ENCODE measurements around the gene SCN8A. TPM values are rescaled to one million over a fixed set of nuclear protein-coding genes. Genes with fewer than 3 reads are reported as not detected.
A peak's percentile ranks its signal among the peaks of the same experiment; 100 is the strongest.

SCN8A gene
- polyA plus RNA-seq, 1 donor from 2014 or later = 0.85 TPM

DNA sequence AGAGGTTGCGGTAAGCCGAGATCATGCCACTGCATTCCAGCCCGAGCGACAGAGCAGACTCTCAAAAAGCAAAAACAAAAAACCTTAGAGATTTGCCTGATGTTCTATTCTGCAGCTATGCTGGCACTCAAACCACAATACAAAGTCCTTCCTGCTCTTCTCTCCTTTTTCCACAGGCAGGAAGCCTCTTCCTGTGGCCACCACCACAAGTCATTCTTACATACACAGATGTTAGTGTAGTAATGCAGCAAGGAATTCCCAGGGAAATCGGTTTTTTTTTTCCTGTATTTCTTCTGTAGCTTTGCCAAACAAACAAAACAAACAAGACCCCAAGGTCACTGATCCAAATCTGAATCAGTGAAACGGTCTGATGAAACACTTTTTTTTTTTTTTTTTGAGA is 153.2 kb downstream of the SCN8A start:
- no peak overlapping the region for H3K27ac Mint-ChIP-seq
- peaks cover 2% of the 10 kb centered on the region for H3K36me3 Mint-ChIP-seq
- H3K4me1 Mint-ChIP-seq = no peaks in the 10 kb centered on the region
- peaks cover 11% of the 10 kb centered on the region for H3K27me3 Mint-ChIP-seq
- H3K4me3 Mint-ChIP-seq = no peak overlapping the region
- peaks cover 14 to 21% (median 17%) of the 10 kb centered on the region in 3 donors for H3K9me3 Mint-ChIP-seq

DNA sequence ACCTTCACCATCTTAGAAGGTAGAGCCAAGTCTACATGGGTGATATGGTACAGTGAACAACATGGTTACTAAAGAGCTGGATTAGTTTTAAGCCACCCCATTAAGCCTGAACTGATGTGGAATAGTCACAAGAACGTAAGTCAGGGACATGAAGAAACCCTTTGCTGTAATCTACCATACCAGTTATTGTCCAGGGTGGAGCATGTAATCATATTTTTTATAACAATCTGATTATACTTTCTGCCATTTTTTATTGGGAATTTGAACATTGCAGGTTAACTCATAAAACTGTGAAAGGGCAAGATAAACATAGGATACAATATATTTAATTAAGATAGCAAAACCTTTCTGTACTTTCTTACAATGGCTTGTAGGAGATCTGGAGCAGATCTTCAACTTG is 153.9 kb downstream of the SCN8A start:
- Mint-ChIP-seq H3K9me3 (peaks cover 14 to 21% (median 17%) of the 10 kb centered on the region in 3 donors), H3K27me3 (peaks cover 11% of the 10 kb centered on the region), H3K36me3 (peaks cover 2% of the 10 kb centered on the region), H3K4me3 (no peak overlapping the region), H3K27ac (no peak overlapping the region), H3K4me1 (no peaks in the 10 kb centered on the region)

- peaks cover under 1% of the 10 kb centered on the region for H3K36me3 Mint-ChIP-seq
- no peak overlapping the region for H3K4me3 Mint-ChIP-seq
- peaks cover 10% of the 10 kb centered on the region for H3K27me3 Mint-ChIP-seq
- peaks cover 0 to 2% (median 0%) of the 10 kb centered on the region in 3 donors for H3K4me1 Mint-ChIP-seq
- no peak overlapping the region for H3K27ac Mint-ChIP-seq
- H3K9me3 Mint-ChIP-seq = peaks cover 4 to 12% (median 11%) of the 10 kb centered on the region in 3 donors
These were observed 155.4 kb downstream of the SCN8A start for GRCh38 chr12:51746416-51746815.

- Mint-ChIP-seq H3K9me3 (peaks cover 0 to under 1% (median 0%) of the 10 kb centered on the region in 3 donors), H3K36me3 (no peaks in the 10 kb centered on the region), H3K4me1 (peaks cover 0 to 2% (median 0%) of the 10 kb centered on the region in 3 donors), H3K27me3 (peaks cover 11% of the 10 kb centered on the region), H3K27ac (no peak overlapping the region), H3K4me3 (no peak overlapping the region)
These were observed 157.2 kb downstream of the SCN8A start for GRCh38 chr12:51748235-51748634.

- no peak overlapping the region for H3K27ac Mint-ChIP-seq
- H3K9me3 Mint-ChIP-seq = no peaks in the 10 kb centered on the region
- peaks cover 0 to 2% (median 0%) of the 10 kb centered on the region in 3 donors for H3K4me1 Mint-ChIP-seq
- H3K36me3 Mint-ChIP-seq = no peaks in the 10 kb centered on the region
- H3K4me3 Mint-ChIP-seq = no peak overlapping the region
- H3K27me3 Mint-ChIP-seq = peaks cover 11% of the 10 kb centered on the region
These were observed 158.4 kb downstream of the SCN8A start for GRCh38 chr12:51749206-51749985.

GRCh38 chr12:51749986-51750317 is 158.9 kb downstream of the SCN8A start:
- Mint-ChIP-seq H3K27me3 (peaks cover 8% of the 10 kb centered on the region), H3K4me3 (no peak overlapping the region), H3K9me3 (no peaks in the 10 kb centered on the region), H3K4me1 (peaks cover 0 to 2% (median 0%) of the 10 kb centered on the region in 3 donors), H3K27ac (peak overlapping the region in 1 of 3 donors; percentile 10), H3K36me3 (no peaks in the 10 kb centered on the region)

DNA sequence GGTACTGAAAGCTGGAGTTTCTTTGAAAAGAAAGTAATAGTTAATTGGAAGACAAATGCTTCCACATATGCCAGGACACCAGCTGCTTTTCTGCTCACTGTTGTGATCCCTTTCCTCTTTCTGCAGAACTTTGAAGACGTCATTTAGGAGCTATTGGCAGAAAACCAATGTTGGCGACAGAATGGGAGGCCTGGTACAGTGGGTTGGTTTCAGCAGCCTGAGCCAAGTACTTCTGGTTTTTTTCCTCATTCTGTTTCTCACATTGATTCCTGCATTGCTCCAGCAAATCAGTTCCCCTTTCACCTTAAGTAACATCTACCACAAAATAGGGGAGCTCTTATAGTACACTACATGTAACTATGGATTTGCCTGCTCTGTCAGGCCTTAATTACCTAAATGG is 160.6 kb downstream of the SCN8A start:
- Mint-ChIP-seq H3K4me1 (peaks cover 0 to 2% (median 0%) of the 10 kb centered on the region in 3 donors), H3K4me3 (no peak overlapping the region), H3K27ac (no peak overlapping the region), H3K9me3 (no peaks in the 10 kb centered on the region), H3K27me3 (peaks cover 6% of the 10 kb centered on the region), H3K36me3 (no peaks in the 10 kb centered on the region)

DNA sequence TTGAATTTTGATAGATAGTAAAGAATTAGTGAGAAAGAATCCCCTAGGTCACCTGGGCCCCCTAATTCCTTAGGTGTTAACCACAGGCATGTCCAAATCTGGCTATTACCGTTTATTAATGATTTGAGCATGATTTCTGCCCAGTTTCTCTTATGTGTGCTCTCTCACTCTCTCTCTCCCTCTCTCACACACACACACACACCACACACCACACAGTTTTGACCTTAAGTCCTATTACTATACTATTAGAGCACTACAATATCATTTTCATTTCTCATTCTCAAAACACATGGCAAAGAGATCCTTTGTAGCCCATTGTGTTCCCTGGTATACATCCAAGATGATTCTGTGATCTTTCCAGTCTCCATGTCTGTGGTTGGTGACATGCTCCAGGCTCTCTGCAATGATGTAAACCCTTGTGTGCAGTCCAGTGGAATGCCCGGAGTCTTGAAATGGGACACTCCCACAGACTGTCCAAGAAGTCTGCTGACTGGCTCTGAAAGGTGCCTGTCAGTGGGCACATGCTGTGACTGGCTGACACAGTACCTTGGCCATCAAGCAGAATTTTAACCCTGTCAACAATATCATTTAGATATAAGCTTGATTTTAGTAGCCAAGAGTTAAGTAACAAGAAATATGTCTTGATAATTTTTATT is 161.3 kb downstream of the SCN8A start:
- H3K27ac Mint-ChIP-seq = no peak overlapping the region
- peaks cover 0 to 2% (median 0%) of the 10 kb centered on the region in 3 donors for H3K4me1 Mint-ChIP-seq
- H3K36me3 Mint-ChIP-seq = no peaks in the 10 kb centered on the region
- no peaks in the 10 kb centered on the region for H3K9me3 Mint-ChIP-seq
- H3K4me3 Mint-ChIP-seq = no peak overlapping the region
- H3K27me3 Mint-ChIP-seq = peaks cover 8% of the 10 kb centered on the region

GRCh38 chr12:51753980-51754675 is 163.1 kb downstream of the SCN8A start:
- H3K36me3 Mint-ChIP-seq = no peaks in the 10 kb centered on the region
- no peak overlapping the region for H3K27ac Mint-ChIP-seq
- H3K4me1 Mint-ChIP-seq = peaks cover 0 to 2% (median 0%) of the 10 kb centered on the region in 3 donors
- peaks cover 8% of the 10 kb centered on the region for H3K27me3 Mint-ChIP-seq
- no peak overlapping the region for H3K4me3 Mint-ChIP-seq
- H3K9me3 Mint-ChIP-seq = no peaks in the 10 kb centered on the region

DNA sequence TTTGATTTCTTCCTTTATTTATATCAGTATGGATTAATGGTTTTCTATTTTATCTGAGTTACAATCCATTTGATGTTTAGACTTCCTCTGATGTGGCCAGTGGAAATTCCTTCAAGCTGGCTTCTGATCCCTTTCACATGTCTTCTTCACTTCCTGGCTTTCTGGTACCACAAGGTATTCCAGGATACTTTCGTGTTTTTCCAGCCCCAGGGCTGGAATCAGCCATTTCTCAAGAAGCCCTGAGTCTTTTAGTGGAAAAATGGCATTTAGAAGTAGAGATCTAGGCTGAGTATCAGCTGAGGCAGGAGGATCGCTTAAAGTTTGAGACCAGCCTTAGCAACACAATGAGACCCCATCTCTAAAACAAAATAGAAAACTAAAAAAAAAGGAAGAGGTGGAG is 164.2 kb downstream of the SCN8A start:
- Mint-ChIP-seq H3K27me3 (peaks cover 6% of the 10 kb centered on the region), H3K27ac (no peak overlapping the region), H3K36me3 (no peaks in the 10 kb centered on the region), H3K9me3 (no peaks in the 10 kb centered on the region), H3K4me1 (peaks cover 0 to under 1% (median 0%) of the 10 kb centered on the region in 3 donors), H3K4me3 (no peak overlapping the region)

DNA sequence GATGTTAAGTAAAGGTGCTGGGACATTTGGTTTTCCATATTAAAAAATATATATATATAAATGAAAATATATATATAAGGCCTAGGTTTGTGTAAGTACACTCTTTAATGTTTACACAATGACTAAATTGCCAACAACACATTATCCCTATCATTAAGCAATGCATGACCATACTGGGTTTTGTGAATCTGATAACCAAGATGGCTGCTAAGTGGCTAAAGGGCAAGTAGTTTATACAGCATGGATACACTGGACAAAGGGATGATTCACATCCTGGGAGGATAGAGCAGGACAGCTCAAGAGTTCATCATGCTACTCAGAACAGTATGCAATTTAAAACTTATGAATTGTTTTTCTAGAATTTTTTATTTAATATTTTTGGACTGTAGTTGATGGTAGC is 168.1 kb downstream of the SCN8A start:
- H3K4me3 Mint-ChIP-seq = no peak overlapping the region
- H3K27ac Mint-ChIP-seq = no peak overlapping the region
- peaks cover 2% of the 10 kb centered on the region for H3K27me3 Mint-ChIP-seq
- H3K36me3 Mint-ChIP-seq = no peaks in the 10 kb centered on the region
- no peaks in the 10 kb centered on the region for H3K9me3 Mint-ChIP-seq
- no peaks in the 10 kb centered on the region for H3K4me1 Mint-ChIP-seq

GRCh38 chr12:51759695-51760094 is 168.7 kb downstream of the SCN8A start:
- Mint-ChIP-seq H3K27me3 (peaks cover 2% of the 10 kb centered on the region), H3K36me3 (no peaks in the 10 kb centered on the region), H3K27ac (no peak overlapping the region), H3K4me3 (no peak overlapping the region), H3K4me1 (no peaks in the 10 kb centered on the region), H3K9me3 (no peaks in the 10 kb centered on the region)

- Mint-ChIP-seq H3K27me3 (peaks cover 2% of the 10 kb centered on the region), H3K27ac (no peak overlapping the region), H3K36me3 (no peaks in the 10 kb centered on the region), H3K9me3 (no peaks in the 10 kb centered on the region), H3K4me1 (no peaks in the 10 kb centered on the region), H3K4me3 (no peak overlapping the region)
These were observed 169.2 kb downstream of the SCN8A start for GRCh38 chr12:51760231-51760630.

- Mint-ChIP-seq H3K4me3 (no peak overlapping the region), H3K4me1 (no peaks in the 10 kb centered on the region), H3K27me3 (no peaks in the 10 kb centered on the region), H3K36me3 (no peaks in the 10 kb centered on the region), H3K27ac (no peak overlapping the region), H3K9me3 (no peaks in the 10 kb centered on the region)
These were observed 172.7 kb downstream of the SCN8A start for GRCh38 chr12:51763743-51764142.

GRCh38 chr12:51766067-51766676 is 175.1 kb downstream of the SCN8A start:
- Mint-ChIP-seq H3K27me3 (peaks cover 3% of the 10 kb centered on the region), H3K9me3 (peaks cover 0 to under 1% (median 0%) of the 10 kb centered on the region in 3 donors), H3K4me1 (no peaks in the 10 kb centered on the region), H3K4me3 (no peak overlapping the region), H3K36me3 (no peaks in the 10 kb centered on the region), H3K27ac (no peak overlapping the region)
